HepG2 (cell line): ENCODE data around the gene PCGF3. TPM values are rescaled to one million over a fixed set of nuclear protein-coding genes. Genes with fewer than 3 reads are reported as not detected.

ENCODE experiments used
- ZBED4 ChIP-seq: sonication (generic); formaldehyde crosslinking; IDR thresholded peaks from 2 replicates; pipeline ENCODE4 v1.4.0; 2020; ENCODE audit warnings: missing genetic modification reagents, borderline replicate concordance
- ZBTB40 ChIP-seq, 2 experiments: fragments of 450-650 bp in 1 of 2; sonication (generic) in 1 of 2; formaldehyde crosslinking in 1 of 2; IDR thresholded peaks; 2 replicates each; pipeline versions ENCODE4 v1.6.1 to v1.8.0; 2016 to 2022; ENCODE audit warnings: antibody characterized with exemption in 1 of 2, mild to moderate bottlenecking in 1 of 2, missing genetic modification reagents in 1 of 2
- polyA plus RNA-seq, 8 experiments: library from polyadenylated mRNA; depleted of rRNA in 3 of 8; stranded (reverse) in 7 of 8; unstranded in 1 of 8; fragments of >200 nt; fragmentation: Illumina TruSeq in 4 of 8; extraction: Trizol in 4 of 8; gene quantifications; 2 replicates each; pipeline versions ENCODE4 v1.2.1 to v1.2.3, GENCODE V29; 2011 to 2016; ENCODE audit warnings: low read depth in 4 of 8, missing spikeins in 1 of 8, mixed read lengths in 1 of 8; ENCODE audit not compliant: insufficient read depth in 1 of 8
- total RNA-seq, 5 experiments: library from RNA; depleted of rRNA; stranded (reverse); fragments of >200 nt; fragmentation: Illumina TruSeq; extraction: Trizol; gene quantifications; 2 replicates each; pipeline ENCODE4 v1.2.3, GENCODE V29; 2016; ENCODE audit warnings: low read depth in 1 of 5

The PCGF3 gene
- total and polyA plus RNA-seq, 2 of the 13 experiments (the other 11 are each of a cell fraction or from before 2014, with no cell fraction given), result 28.6 to 66.2 TPM

GRCh38 chr4:742096-742741 is 36.6 kb downstream of the PCGF3 start (continued):
- TF ChIP-seq ZBTB40 (IDR thresholded peaks at IDR 0.05) (no peak), ZBTB40 (CRISPR knock-in tag; IDR thresholded peaks at IDR 0.05) (no peak), ZBED4 (CRISPR knock-in tag) (no peak)
- TF ChIP-seq, all 625 proteins: peak for 1
